IMR-90 (cell line): ENCODE data around the gene C19orf47. TPM values are rescaled to one million over a fixed set of nuclear protein-coding genes. Genes with fewer than 3 reads are reported as not detected.

Source experiments
- ATAC-seq: fragments of 200-7000 bp; cut with Tn5 transposase; 2 replicates; pipeline ENCODE4 v1.9.1; 2020; ENCODE audit warnings: low read depth, mild to moderate bottlenecking, moderate library complexity
- BruUV-seq: library from RNA; stranded (reverse); fragments of 400-500 nt; replicated peaks from 2 replicates; lab custom pipeline; 2021; lab: Mats Ljungman, UMichigan
- CTCF ChIA-PET: fragments of 300-600 bp; formaldehyde crosslinking; extraction: SDS; loops from one replicate; lab custom pipeline; 2021; ENCODE audit warnings: antibody characterized with exemption; lab: Yijun Ruan, JAX
- POLR2A ChIA-PET: fragments of 300-600 bp; sonication (Branson Sonifier 250); formaldehyde crosslinking; loops from one replicate; lab custom pipeline; 2022; ENCODE audit warnings: antibody characterized with exemption; ENCODE audit not compliant: unreplicated experiment; lab: Charles Lee
- DNase-seq: peaks from one replicate; pipeline ENCODE4 v3.0.0; 2013
- H2AFZ ChIP-seq: replicated peaks from 2 replicates; pipeline ENCODE3; 2013; ENCODE audit warnings: low read length, mild to moderate bottlenecking; ENCODE audit not compliant: poor library complexity
- H2AK5ac ChIP-seq: 2 replicates; pipeline ENCODE4 v1.6.1; 2013; ENCODE audit warnings: low read depth, low read length, inconsistent platforms
- H2AK9ac ChIP-seq: replicated peaks from 2 replicates; pipeline ENCODE3; 2013; ENCODE audit warnings: mild to moderate bottlenecking, low read depth, low read length, moderate library complexity; ENCODE audit not compliant: poor library complexity
- H2BK120ac ChIP-seq: 2 replicates; pipeline ENCODE4 v1.6.1; 2013; ENCODE audit warnings: low read depth, low read length, inconsistent platforms
- H2BK15ac ChIP-seq: 3 replicates; pipeline ENCODE4 v1.6.1; 2013; ENCODE audit warnings: low read depth, low read length, inconsistent platforms
- H2BK20ac ChIP-seq: 2 replicates; pipeline ENCODE4 v1.6.1; 2013; ENCODE audit warnings: low read depth, mild to moderate bottlenecking, inconsistent platforms, low read length, moderate library complexity
- H2BK5ac ChIP-seq: 2 replicates; pipeline ENCODE4 v1.6.1; 2013; ENCODE audit warnings: mild to moderate bottlenecking, low read depth, low read length, inconsistent platforms; ENCODE audit not compliant: poor library complexity, severe bottlenecking
- H3K14ac ChIP-seq: replicated peaks from 2 replicates; pipeline ENCODE4 v1.6.1; 2013; ENCODE audit warnings: low read depth, low read length, inconsistent platforms
- H3K18ac ChIP-seq: 2 replicates; pipeline ENCODE4 v1.6.1; 2013; ENCODE audit warnings: low read depth, low read length, control low read depth
- H3K23ac ChIP-seq: 2 replicates; pipeline ENCODE4 v1.6.1; 2013; ENCODE audit warnings: low read depth, low read length, inconsistent platforms
- H3K27ac ChIP-seq: 2 replicates; pipeline ENCODE4 v1.5.1; 2013; ENCODE audit warnings: mild to moderate bottlenecking, control low read depth, low read length; ENCODE audit not compliant: insufficient read depth
- H3K27me3 ChIP-seq: 2 replicates; pipeline ENCODE4 v1.6.1; 2013; ENCODE audit warnings: low read length; ENCODE audit not compliant: control insufficient read depth, insufficient read depth
- H3K36me3 ChIP-seq: 2 replicates; pipeline ENCODE4 v1.6.1; 2013; ENCODE audit warnings: low read length, mixed read lengths; ENCODE audit not compliant: control insufficient read depth, insufficient read depth
- H3K4ac ChIP-seq: 2 replicates; pipeline ENCODE4 v1.6.1; 2013; ENCODE audit warnings: low read depth, low read length, inconsistent platforms
- H3K4me1 ChIP-seq: 2 replicates; pipeline ENCODE4 v1.6.1; 2013; ENCODE audit warnings: low read length, mixed read lengths; ENCODE audit not compliant: control insufficient read depth, insufficient read depth
- H3K4me2 ChIP-seq: 2 replicates; pipeline ENCODE4 v1.6.1; 2013; ENCODE audit warnings: low read depth, mild to moderate bottlenecking, control low read depth, low read length, moderate library complexity
- H3K4me3 ChIP-seq: 2 replicates; pipeline ENCODE4 v1.5.1; 2013; ENCODE audit warnings: low read depth, mild to moderate bottlenecking, control low read depth, low read length, moderate library complexity; ENCODE audit not compliant: insufficient read depth
- H3K56ac ChIP-seq: 2 replicates; pipeline ENCODE4 v1.6.1; 2013; ENCODE audit warnings: low read length, inconsistent platforms; ENCODE audit not compliant: insufficient read depth; ENCODE audit errors: extremely low read depth
- H3K79me1 ChIP-seq, 2 experiments: 2 replicates each; pipeline ENCODE4 v1.6.1; 2013; ENCODE audit warnings: low read length in 2 of 2, inconsistent platforms in 1 of 2, low read depth in 1 of 2
- H3K9ac ChIP-seq: 2 replicates; pipeline ENCODE4 v1.6.1; 2013; ENCODE audit warnings: low read depth, low read length, control low read depth
- H3K9me1 ChIP-seq: 2 replicates; pipeline ENCODE4 v1.6.1; 2013; ENCODE audit warnings: low read length, inconsistent platforms; ENCODE audit not compliant: insufficient read depth
- H3K9me3 ChIP-seq: 2 replicates; pipeline ENCODE4 v1.6.1; 2013; ENCODE audit warnings: low read length; ENCODE audit not compliant: control insufficient read depth, insufficient read depth
- H4K20me1 ChIP-seq: 2 replicates; pipeline ENCODE4 v1.6.1; 2013; ENCODE audit warnings: low read length, inconsistent platforms; ENCODE audit not compliant: insufficient read depth
- H4K5ac ChIP-seq: 2 replicates; pipeline ENCODE4 v1.6.1; 2013; ENCODE audit warnings: mild to moderate bottlenecking, low read depth, low read length, control low read depth
- H4K8ac ChIP-seq, 2 experiments: 2 replicates each; pipeline ENCODE4 v1.6.1; 2013; ENCODE audit warnings: low read depth in 2 of 2, low read length in 2 of 2, control low read depth in 1 of 2, inconsistent platforms in 1 of 2
- H4K91ac ChIP-seq: 2 replicates; pipeline ENCODE4 v1.6.1; 2013; ENCODE audit warnings: low read depth, low read length, inconsistent platforms; ENCODE audit not compliant: insufficient read depth
- BHLHE40 ChIP-seq: fragments of 150-350 bp; IDR thresholded peaks from 2 replicates; pipeline ENCODE4 v1.6.1; 2016; ENCODE audit warnings: mild to moderate bottlenecking, low read depth, low read length
- CEBPB ChIP-seq: IDR thresholded peaks from 2 replicates; pipeline ENCODE4 v1.6.1; 2012; ENCODE audit warnings: low read depth, low read length, improper control_type of control experiment
- CHD1 ChIP-seq: IDR thresholded peaks from 2 replicates; pipeline ENCODE4 v1.6.1; 2012; ENCODE audit warnings: low read depth, low read length, improper control_type of control experiment
- FOS ChIP-seq: fragments of 150-350 bp; IDR thresholded peaks from 2 replicates; pipeline ENCODE4 v1.6.1; 2016; ENCODE audit warnings: low read depth, low read length
- MAFK ChIP-seq: IDR thresholded peaks from 2 replicates; pipeline ENCODE4 v1.6.1; 2012; ENCODE audit warnings: low read depth, low read length, improper control_type of control experiment
- MAZ ChIP-seq: IDR thresholded peaks from 2 replicates; pipeline ENCODE4 v1.6.1; 2012; ENCODE audit warnings: low read depth, mild to moderate bottlenecking, low read length, improper control_type of control experiment, moderate library complexity, borderline replicate concordance
- MXI1 ChIP-seq: IDR thresholded peaks from 2 replicates; pipeline ENCODE4 v1.6.1; 2012; ENCODE audit warnings: low read depth, mild to moderate bottlenecking, low read length, moderate library complexity, borderline replicate concordance
- NFE2L2 ChIP-seq: fragments of 150-350 bp; IDR thresholded peaks from 2 replicates; pipeline ENCODE4 v1.6.1; 2016; ENCODE audit warnings: low read depth, mild to moderate bottlenecking, low read length
- POLR2A ChIP-seq: IDR thresholded peaks from 2 replicates; pipeline ENCODE4 v1.6.1; 2012; ENCODE audit warnings: mild to moderate bottlenecking, low read depth, low read length
- RAD21 ChIP-seq: IDR thresholded peaks from 2 replicates; pipeline ENCODE4 v1.6.1; 2012; ENCODE audit warnings: low read length, improper control_type of control experiment
- RCOR1 ChIP-seq: IDR thresholded peaks from 2 replicates; pipeline ENCODE4 v1.6.1; 2012; ENCODE audit warnings: mild to moderate bottlenecking, low read length, improper control_type of control experiment; ENCODE audit not compliant: insufficient replicate concordance
- RFX5 ChIP-seq: IDR thresholded peaks from 2 replicates; pipeline ENCODE4 v1.8.0; 2012; ENCODE audit warnings: low read depth, mild to moderate bottlenecking, low read length, moderate library complexity
- SMC3 ChIP-seq: fragments of 150-350 bp; IDR thresholded peaks from 2 replicates; pipeline ENCODE4 v1.6.1; 2016; ENCODE audit warnings: low read depth, mild to moderate bottlenecking, antibody characterized with exemption, low read length, moderate library complexity
- WGBS, 2 experiments: methylation state at CpG; one replicate each; pipeline versions ENCODE4 v1.1.5 to v1.1.7; 2013; ENCODE audit warnings: missing lambda C conversion rate in 2 of 2; ENCODE audit not compliant: insufficient read length in 1 of 2; ENCODE audit errors: extremely low coverage in 2 of 2; 5-methylcytosine and 5-hydroxymethylcytosine counted together
- dilution Hi-C: fragments of 300-500 bp; cut with HindIII; formaldehyde crosslinking; loops from one replicate; pipeline ENCODE4 v1.14.3; 2018; ENCODE audit warnings: low sequenced_read_pairs; ENCODE audit not compliant: unreplicated experiment
- in situ Hi-C: fragments of 300-500 bp; cut with MboI; formaldehyde crosslinking; loops from 3 replicates; pipeline ENCODE4 v1.14.3; 2019; ENCODE audit warnings: low sequenced_read_pairs, inconsistent platforms, mixed read lengths
- intact Hi-C: fragments of 100-400 bp; cut with micrococcal nuclease; formaldehyde crosslinking; loops from 2 replicates; pipeline ENCODE4 v1.10.0; 2022
- polyA plus RNA-seq, 3 experiments: library from polyadenylated mRNA; depleted of rRNA; stranded (reverse); fragments of >200 nt; gene quantifications; 2 replicates each; pipeline ENCODE4 v1.2.3, GENCODE V29; 2012; ENCODE audit warnings: low replicate concordance in 1 of 3
- total RNA-seq: library from RNA; depleted of rRNA; stranded (reverse); fragments of >200 nt; gene quantifications from 2 replicates; pipeline ENCODE4 v1.2.3, GENCODE V29; 2012
- TF ChIP-seq, protein P1 (sequence below): conservative IDR thresholded peaks from 2 replicates; pipeline ENCODE4 v1.5.1; 2012; ENCODE audit warnings: mild to moderate bottlenecking, low read depth, low read length, improper control_type of control experiment
- TF ChIP-seq, protein P2 (sequence below): fragments of 150-350 bp; IDR thresholded peaks from 2 replicates; pipeline ENCODE4 v1.6.1; 2016; ENCODE audit warnings: low read depth, mild to moderate bottlenecking, low read length, moderate library complexity, borderline replicate concordance
- TF ChIP-seq, protein P3 (sequence below): fragments of 150-350 bp; IDR thresholded peaks from 2 replicates; pipeline ENCODE4 v1.6.1; 2017; ENCODE audit warnings: mild to moderate bottlenecking, antibody characterized with exemption, low read length, low read depth

C19orf47 gene
- total and polyA plus RNA-seq, 2 of the 4 experiments (the other 2 are of a cell fraction): 3.6 to 16.3 TPM

DNA sequence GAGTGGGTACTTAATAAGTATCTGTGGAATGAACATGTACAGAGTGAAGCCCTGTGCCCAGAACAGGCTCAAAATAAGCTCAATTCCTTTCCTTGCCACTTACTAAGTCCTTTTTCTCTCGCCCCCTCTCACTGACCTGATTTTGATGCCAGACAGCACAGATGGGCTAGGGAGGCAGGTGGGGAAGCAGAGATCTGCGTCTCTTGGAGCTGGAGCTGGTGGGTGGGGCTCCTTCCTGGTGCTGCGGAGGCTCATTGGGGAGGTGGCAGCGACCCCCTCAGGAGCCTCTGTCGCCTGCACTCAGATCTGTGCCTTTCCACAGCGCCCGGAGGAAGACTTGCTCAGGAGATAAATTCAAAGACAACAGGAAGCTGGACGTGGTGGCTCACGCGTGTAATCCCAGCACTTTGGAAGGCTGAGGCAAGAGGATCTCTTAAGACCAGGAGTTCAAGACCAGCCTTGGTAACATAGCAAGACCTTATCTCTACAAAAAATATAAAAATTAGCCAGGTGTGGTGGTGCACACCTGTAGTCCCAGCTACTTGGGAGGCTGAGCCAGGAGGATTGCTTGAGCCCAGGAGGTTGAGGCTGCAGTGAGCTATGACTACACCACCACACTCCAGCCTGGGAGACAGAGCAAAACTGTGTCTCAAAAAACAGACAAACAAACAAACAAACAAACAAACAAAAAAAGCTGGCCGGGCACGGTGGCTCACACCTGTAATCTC, 77.7 kb downstream of the C19orf47 start:
- Histone ChIP-seq H2AFZ (no peak overlapping the region), H2AK5ac (no peak overlapping the region), H2BK5ac (no peak overlapping the region), H3K27ac (no peak overlapping the region), H3K9me3 (no peaks in the 10 kb centered on the region), H3K9me1 (peaks cover 23% of the 10 kb centered on the region; the same call in 1 of the 2 replicates), H4K20me1 (peaks cover 81% of the 10 kb centered on the region), H2BK15ac (no peak overlapping the region), H3K14ac (no peak overlapping the region), H4K5ac (no peak overlapping the region), H3K4me1 (peaks cover 14% of the 10 kb centered on the region), H3K36me3 (peaks cover 7% of the 10 kb centered on the region; the same call in 1 of the 2 replicates), H4K91ac (no peak overlapping the region), H2AK9ac (no peak overlapping the region), H3K27me3 (no peaks in the 10 kb centered on the region), H3K23ac (no peak overlapping the region), H3K4ac (no peak overlapping the region), H3K56ac (no peak overlapping the region), H3K4me3 (no peak overlapping the region), H3K4me2 (no peak overlapping the region), H2BK120ac (no peak overlapping the region), H3K79me1 (peaks cover 46 to 95% of the 10 kb centered on the region in 2 experiments), H4K8ac (no peak overlapping the region), H3K9ac (no peak overlapping the region), H3K18ac (no peak overlapping the region), H2BK20ac (no peak overlapping the region)
- dilution Hi-C loops (no loop called here), intact Hi-C loops (no loop called here), in situ Hi-C loops (no loop called here)
- WGBS, 2 experiments: 80% methylated on average over 3 of the region's 12 CpGs; no CpG with 5 or more reads in 1 of the 2 experiments
- DNase-seq (no peak), ATAC-seq (no peak)
- TF ChIP-seq SMC3 (no peak), RAD21 (no peak), FOS (no peak), MAZ (no peak), BHLHE40 (no peak), CEBPB (no peak), MXI1 (no peak), RCOR1 (no peak), CHD1 (no peak), NFE2L2 (no peak), MAFK (no peak), RFX5 (no peak), POLR2A (no peak)
- TF ChIP-seq, protein P1, sequence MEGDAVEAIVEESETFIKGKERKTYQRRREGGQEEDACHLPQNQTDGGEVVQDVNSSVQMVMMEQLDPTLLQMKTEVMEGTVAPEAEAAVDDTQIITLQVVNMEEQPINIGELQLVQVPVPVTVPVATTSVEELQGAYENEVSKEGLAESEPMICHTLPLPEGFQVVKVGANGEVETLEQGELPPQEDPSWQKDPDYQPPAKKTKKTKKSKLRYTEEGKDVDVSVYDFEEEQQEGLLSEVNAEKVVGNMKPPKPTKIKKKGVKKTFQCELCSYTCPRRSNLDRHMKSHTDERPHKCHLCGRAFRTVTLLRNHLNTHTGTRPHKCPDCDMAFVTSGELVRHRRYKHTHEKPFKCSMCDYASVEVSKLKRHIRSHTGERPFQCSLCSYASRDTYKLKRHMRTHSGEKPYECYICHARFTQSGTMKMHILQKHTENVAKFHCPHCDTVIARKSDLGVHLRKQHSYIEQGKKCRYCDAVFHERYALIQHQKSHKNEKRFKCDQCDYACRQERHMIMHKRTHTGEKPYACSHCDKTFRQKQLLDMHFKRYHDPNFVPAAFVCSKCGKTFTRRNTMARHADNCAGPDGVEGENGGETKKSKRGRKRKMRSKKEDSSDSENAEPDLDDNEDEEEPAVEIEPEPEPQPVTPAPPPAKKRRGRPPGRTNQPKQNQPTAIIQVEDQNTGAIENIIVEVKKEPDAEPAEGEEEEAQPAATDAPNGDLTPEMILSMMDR: no peak
- TF ChIP-seq, protein P2, sequence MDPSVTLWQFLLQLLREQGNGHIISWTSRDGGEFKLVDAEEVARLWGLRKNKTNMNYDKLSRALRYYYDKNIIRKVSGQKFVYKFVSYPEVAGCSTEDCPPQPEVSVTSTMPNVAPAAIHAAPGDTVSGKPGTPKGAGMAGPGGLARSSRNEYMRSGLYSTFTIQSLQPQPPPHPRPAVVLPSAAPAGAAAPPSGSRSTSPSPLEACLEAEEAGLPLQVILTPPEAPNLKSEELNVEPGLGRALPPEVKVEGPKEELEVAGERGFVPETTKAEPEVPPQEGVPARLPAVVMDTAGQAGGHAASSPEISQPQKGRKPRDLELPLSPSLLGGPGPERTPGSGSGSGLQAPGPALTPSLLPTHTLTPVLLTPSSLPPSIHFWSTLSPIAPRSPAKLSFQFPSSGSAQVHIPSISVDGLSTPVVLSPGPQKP: no peak
- TF ChIP-seq, protein P3, sequence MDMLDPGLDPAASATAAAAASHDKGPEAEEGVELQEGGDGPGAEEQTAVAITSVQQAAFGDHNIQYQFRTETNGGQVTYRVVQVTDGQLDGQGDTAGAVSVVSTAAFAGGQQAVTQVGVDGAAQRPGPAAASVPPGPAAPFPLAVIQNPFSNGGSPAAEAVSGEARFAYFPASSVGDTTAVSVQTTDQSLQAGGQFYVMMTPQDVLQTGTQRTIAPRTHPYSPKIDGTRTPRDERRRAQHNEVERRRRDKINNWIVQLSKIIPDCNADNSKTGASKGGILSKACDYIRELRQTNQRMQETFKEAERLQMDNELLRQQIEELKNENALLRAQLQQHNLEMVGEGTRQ: no peak
- POLR2A ChIA-PET: no interaction called here
- no TSS peak for BruUV-seq
- CTCF ChIA-PET: no interaction called here
